ENCODE measurements around the gene CHRND. TPM values are rescaled to one million over a fixed set of nuclear protein-coding genes. Genes with fewer than 3 reads are reported as not detected.

CHRND gene
- total and polyA plus RNA-seq, 2 of the 13 experiments (the other 11 are each of a cell fraction or from before 2014, with no cell fraction given), result 0.18 TPM; not detected in 1

- Histone ChIP-seq H3K27me3 (ENCODE audit: control insufficient read depth in 1 of 2, insufficient read depth in 2 of 2, low read length in 2 of 2) (no peaks in the 10 kb centered on the region), H3K36me3 (replicated peaks in 1 of 2; ENCODE audit: control insufficient read depth in 1 of 2, insufficient read depth in 2 of 2, low read length in 2 of 2) (peaks cover 20 to 45% of the 10 kb centered on the region in 2 experiments), H3K4me3 (replicated peaks in 1 of 3; ENCODE audit: insufficient read depth in 1 of 3, low read depth in 2 of 3, low read length in 3 of 3) (no peak overlapping the region), H3K79me2 (ENCODE audit: insufficient read depth, low read length) (no peaks in the 10 kb centered on the region), H3K4me1 (ENCODE audit: insufficient read depth, low read length) (peaks cover 50% of the 10 kb centered on the region), H3K27ac (ENCODE audit: extremely low read length, insufficient read depth, low read length) (peak overlapping the region; percentile 23), H4K20me1 (ENCODE audit: insufficient read depth, low read length) (no peaks in the 10 kb centered on the region), H3K9me3 (ENCODE audit: low read length) (no peaks in the 10 kb centered on the region), H2AFZ (ENCODE audit: low read length) (no peak overlapping the region), H3K4me2 (ENCODE audit: low read depth, low read length) (no peak overlapping the region), H3K9ac (ENCODE audit: insufficient read depth, low read depth, low read length) (no peak overlapping the region)
- no peak for ATAC-seq
- in situ Hi-C loops (cut with HindIII; ENCODE audit: extremely low pct_ligation_motif_present, low pct_unique_long_range_greater_than_20kb), result no loop called here
- no peak for DNase-seq (ENCODE audit: low spot score)
- no TSS peak for BruUV-seq (replicated peaks)
- ChIA-PET POLR2A (no interaction called here), CTCF (ENCODE audit: low intra/inter-chr PET ratio, low total read pairs) (interaction anchor here (1.4 kb wide), 1 partner anchor 33 kb away, joined by 3 read pairs; no protein-coding TSS in a partner anchor)
- no peak for FAIRE-seq
- intact Hi-C loops (cut with micrococcal nuclease; ENCODE audit: unreplicated experiment), result no loop called here
- TF ChIP-seq CENPT (CRISPR knock-in tag; IDR thresholded peaks at IDR 0.05; ENCODE audit: low read depth) (no peak), TP53 (CRISPR knock-in tag; conservative IDR thresholded peaks at IDR 0.05) (no peak), FOSL2 (CRISPR knock-in tag; IDR thresholded peaks at IDR 0.05) (no peak), ZNF609 (CRISPR knock-in tag; IDR thresholded peaks at IDR 0.05; ENCODE audit: borderline replicate concordance) (no peak), ZNF704 (CRISPR knock-in tag; IDR thresholded peaks at IDR 0.05; ENCODE audit: borderline replicate concordance) (no peak), ATF7-NPFF (CRISPR knock-in tag; IDR thresholded peaks at IDR 0.05; ENCODE audit: low read depth) (no peak), XBP1 (CRISPR knock-in tag; IDR thresholded peaks at IDR 0.05) (no peak), CAMTA2 (CRISPR knock-in tag; IDR thresholded peaks at IDR 0.05; ENCODE audit: borderline replicate concordance) (no peak), RFX1 (IDR thresholded peaks at IDR 0.05) (no peak), NFYC (CRISPR knock-in tag; IDR thresholded peaks at IDR 0.05) (no peak), ZNF280D (CRISPR knock-in tag; IDR thresholded peaks at IDR 0.05) (no peak), ZFP82 (CRISPR knock-in tag; IDR thresholded peaks at IDR 0.05; ENCODE audit: borderline replicate concordance) (no peak), ADNP (CRISPR knock-in tag; IDR thresholded peaks at IDR 0.05) (no peak), ZFP91 (CRISPR knock-in tag; IDR thresholded peaks at IDR 0.05; ENCODE audit: borderline replicate concordance) (no peak), ZNF180 (CRISPR knock-in tag; IDR thresholded peaks at IDR 0.05; ENCODE audit: borderline replicate concordance, low read depth) (no peak)
These were observed 47.1 kb downstream of the CHRND start for GRCh38 chr2:232573042-232573441.
